Thoracic aorta (tissue), 2 donors: ENCODE measurements around the gene DNAJA2. TPM values are rescaled to one million over a fixed set of nuclear protein-coding genes. Genes with fewer than 3 reads are reported as not detected.

ENCODE experiments used
- ATAC-seq: fragments of 150-250 bp; one replicate; pipeline ENCODE4 v1.8.0; 2017; ENCODE audit warnings: low read depth; ENCODE audit not compliant: insufficient number of reproducible peaks, low FRiP score
- DNase-seq: peaks from one replicate; pipeline ENCODE4 v3.0.0-alpha.2; 2020; ENCODE audit warnings: low spot score
- H3K27ac ChIP-seq, 2 donors: fragments of 200-600 bp; sonication (generic); 1 replicate in 1 of 2; 2 replicates in 1 of 2; pipeline ENCODE4 v1.5.1; 2016; ENCODE audit warnings: mild to moderate bottlenecking in 2 of 2, moderate library complexity in 2 of 2
- H3K27me3 ChIP-seq: fragments of 200-600 bp; sonication (generic); replicated peaks from 2 replicates; pipeline ENCODE4 v1.6.0; 2016; ENCODE audit warnings: mild to moderate bottlenecking; ENCODE audit not compliant: insufficient read depth
- H3K36me3 ChIP-seq: fragments of 200-600 bp; sonication (generic); one replicate; pipeline ENCODE4 v1.5.1; 2016
- H3K4me1 ChIP-seq, 2 donors: fragments of 200-600 bp; sonication (generic); 1 replicate in 1 of 2; 2 replicates in 1 of 2; pipeline versions ENCODE4 v1.5.1 to v1.6.0; 2016; ENCODE audit warnings: low read depth in 2 of 2, mild to moderate bottlenecking in 1 of 2; ENCODE audit not compliant: control insufficient read depth in 1 of 2
- H3K4me3 ChIP-seq: fragments of 200-600 bp; sonication (generic); 2 replicates; pipeline ENCODE4 v1.5.1; 2016; ENCODE audit warnings: mild to moderate bottlenecking
- H3K9me3 ChIP-seq: fragments of 200-600 bp; sonication (generic); 2 replicates; pipeline ENCODE4 v1.5.1; 2016
- CTCF ChIP-seq: fragments of 200-600 bp; sonication (generic); IDR thresholded peaks from one replicate; pipeline ENCODE4 v1.5.1; 2019; ENCODE audit warnings: antibody characterized with exemption
- total RNA-seq, 2 donors: library from RNA; depleted of rRNA; stranded (reverse); fragments of >200 nt; gene quantifications; one replicate each; pipeline versions ENCODE4 v1.1.0 to v1.2.3, GENCODE V29; 2016

Gene DNAJA2
- total RNA-seq, 2 donors from 2014 or later = 35.1 to 39.6 TPM

DNA sequence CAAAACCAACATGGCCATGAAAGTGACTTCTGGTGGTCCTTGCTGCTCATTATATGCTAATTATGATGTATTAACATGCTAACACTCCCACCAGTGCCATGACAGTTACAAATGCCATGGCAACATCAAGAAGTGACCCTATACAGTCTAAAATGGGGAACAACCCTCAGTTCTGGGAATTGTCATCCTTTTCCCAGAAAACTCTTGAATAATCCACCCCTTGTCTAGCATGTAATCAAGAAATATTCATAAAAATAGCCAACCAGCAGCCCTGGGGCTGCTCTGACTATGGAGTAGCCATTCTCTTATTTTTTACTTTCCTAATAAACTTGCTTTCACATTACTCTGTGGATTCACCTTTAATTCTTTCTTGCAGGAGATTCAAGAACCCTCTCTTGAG, 35.9 kb downstream of the DNAJA2 start:
- no peak for ATAC-seq
- no peak overlapping the region for H3K27ac ChIP-seq
- no peaks in the 10 kb centered on the region for H3K36me3 ChIP-seq
- TF ChIP-seq CTCF = no peak
- H3K4me1 ChIP-seq = no peaks in the 10 kb centered on the region
- no peak overlapping the region for H3K4me3 ChIP-seq
- H3K9me3 ChIP-seq = no peaks in the 10 kb centered on the region
- no peak for DNase-seq
- H3K27me3 ChIP-seq = no peaks in the 10 kb centered on the region

- no peak for DNase-seq
- H3K27ac ChIP-seq = no peak overlapping the region
- ATAC-seq = no peak
- no peak overlapping the region for H3K4me3 ChIP-seq
- no peaks in the 10 kb centered on the region for H3K36me3 ChIP-seq
- TF ChIP-seq CTCF = no peak
- no peaks in the 10 kb centered on the region for H3K4me1 ChIP-seq
- H3K27me3 ChIP-seq = no peaks in the 10 kb centered on the region
- H3K9me3 ChIP-seq = no peaks in the 10 kb centered on the region
Measured at GRCh38 chr16:46932802-46933201, 40.7 kb downstream of the DNAJA2 start.

DNA sequence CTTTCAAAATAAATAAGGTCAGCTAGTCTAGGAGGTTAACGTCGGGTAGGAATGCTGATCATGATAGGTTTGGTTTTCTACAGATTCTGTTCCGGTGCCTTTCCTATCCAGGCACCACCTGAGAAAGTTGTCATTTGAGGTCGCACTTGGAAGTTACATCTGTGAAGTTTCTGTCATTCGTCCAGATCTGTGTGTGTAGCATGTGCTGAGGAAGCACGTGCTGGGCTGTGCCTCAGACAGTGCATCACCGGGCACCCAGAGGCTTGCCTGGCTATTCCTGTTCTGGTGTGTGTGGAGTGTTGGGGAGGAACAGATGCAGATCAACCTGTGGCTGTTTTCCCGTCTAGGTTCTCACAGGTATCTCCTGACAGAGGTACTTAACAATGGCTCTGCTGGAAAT, 42.6 kb downstream of the DNAJA2 start:
- H3K27ac ChIP-seq = no peak overlapping the region
- no peaks in the 10 kb centered on the region for H3K27me3 ChIP-seq
- ATAC-seq (no peak), DNase-seq (no peak)
- TF ChIP-seq CTCF = no peak
- H3K36me3 ChIP-seq = no peaks in the 10 kb centered on the region
- H3K9me3 ChIP-seq = no peaks in the 10 kb centered on the region
- no peak overlapping the region for H3K4me3 ChIP-seq
- peaks cover 0 to 6% of the 10 kb centered on the region in 2 donors for H3K4me1 ChIP-seq

- H3K27ac ChIP-seq = no peak overlapping the region
- H3K27me3 ChIP-seq = no peaks in the 10 kb centered on the region
- H3K9me3 ChIP-seq = no peaks in the 10 kb centered on the region
- TF ChIP-seq CTCF = peak; percentile 87
- no peak overlapping the region for H3K4me3 ChIP-seq
- DNase-seq (no peak), ATAC-seq (no peak)
- H3K4me1 ChIP-seq = peaks cover 0 to 6% of the 10 kb centered on the region in 2 donors
- no peaks in the 10 kb centered on the region for H3K36me3 ChIP-seq
Measured at GRCh38 chr16:46929378-46930332, 43.8 kb downstream of the DNAJA2 start.

GRCh38 chr16:46928811-46929210, 44.7 kb downstream of the DNAJA2 start:
- Histone ChIP-seq H3K36me3 (peaks cover 3% of the 10 kb centered on the region), H3K4me3 (no peak overlapping the region), H3K4me1 (peaks cover 0 to 6% of the 10 kb centered on the region in 2 donors), H3K27me3 (no peaks in the 10 kb centered on the region), H3K27ac (no peak overlapping the region), H3K9me3 (no peaks in the 10 kb centered on the region)
- DNase-seq (no peak), ATAC-seq (no peak)
- TF ChIP-seq CTCF = no peak
